ENCODE measurements around the gene ARID5A.
"Not testable (repeated sequence)": the region's sequence is repeated elsewhere in the genome, so short reads cannot be mapped to it uniquely, and the experiment has no call there.

ARID5A gene

DNA sequence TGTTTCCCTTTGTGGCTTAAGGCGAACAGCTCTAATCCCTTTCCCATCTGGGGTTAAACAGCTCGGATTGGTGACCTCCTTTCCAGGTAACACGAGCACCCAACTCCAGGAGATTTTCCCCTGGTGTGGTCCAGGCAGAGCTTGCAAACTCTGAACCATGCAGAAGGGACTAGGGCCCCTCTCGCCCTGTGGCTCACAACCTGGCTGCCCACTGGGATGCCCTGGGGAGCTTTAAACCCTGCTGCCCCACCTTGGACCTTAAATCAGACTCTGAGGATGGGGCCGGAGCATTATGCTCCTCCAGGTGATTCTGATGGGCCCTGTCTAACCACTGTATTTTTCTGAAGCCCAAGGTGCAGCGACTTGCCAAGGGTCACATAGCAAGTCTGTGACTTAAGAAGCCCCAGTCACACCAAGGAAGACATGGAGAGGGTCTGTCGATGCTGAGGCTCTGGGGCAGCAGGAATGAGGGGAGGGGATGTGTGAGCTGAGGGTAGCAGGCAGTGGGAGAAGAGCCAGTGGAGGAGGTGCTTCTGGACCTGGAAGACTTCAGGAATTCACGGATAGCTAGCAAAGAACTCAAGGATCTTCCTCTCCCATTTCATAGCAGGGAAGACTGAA is 5.9 kb downstream of the ARID5A start:
- no peak for DNase-seq

DNA sequence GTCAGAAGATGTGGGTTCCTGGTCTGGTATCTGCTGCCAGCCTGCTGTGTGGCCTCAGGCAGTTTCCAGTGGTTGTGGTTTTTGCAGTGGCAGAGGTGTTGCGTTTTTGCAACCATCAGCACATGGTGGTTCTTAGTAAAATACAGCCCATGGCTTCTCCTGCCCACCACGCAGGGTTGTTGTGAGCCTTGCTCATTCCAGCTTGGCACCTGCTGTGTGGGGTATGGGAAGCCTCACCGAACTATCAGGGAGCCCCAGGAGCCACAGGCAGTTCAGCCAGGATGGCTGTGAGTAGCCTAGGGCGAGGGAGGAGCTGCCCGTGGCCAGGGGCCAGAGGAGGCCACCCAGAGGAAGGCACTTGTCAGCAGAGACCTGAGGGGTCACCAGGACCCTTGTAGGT is 9.8 kb downstream of the ARID5A start:
- no peak for DNase-seq

DNA sequence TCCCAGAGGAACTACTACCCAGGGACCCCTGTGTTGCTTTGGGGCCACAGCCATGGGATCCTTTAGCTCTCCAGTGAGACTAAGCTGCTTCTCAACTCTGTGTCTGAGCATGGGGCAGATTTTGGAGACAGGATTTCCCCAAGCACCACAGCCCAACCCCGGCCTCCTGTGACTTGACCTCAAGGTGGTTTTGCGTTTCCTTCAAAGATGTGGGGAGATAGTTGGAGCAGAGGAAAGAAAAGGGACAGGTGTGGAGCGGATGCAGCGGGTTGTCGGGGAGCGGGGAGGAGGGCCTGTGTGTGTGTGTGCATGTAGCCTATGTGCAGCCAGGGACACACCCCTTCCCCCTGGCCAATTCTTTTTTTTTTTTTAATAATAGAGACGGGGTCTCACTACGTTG is 10.2 kb downstream of the ARID5A start:
- DNase-seq = no peak

DNA sequence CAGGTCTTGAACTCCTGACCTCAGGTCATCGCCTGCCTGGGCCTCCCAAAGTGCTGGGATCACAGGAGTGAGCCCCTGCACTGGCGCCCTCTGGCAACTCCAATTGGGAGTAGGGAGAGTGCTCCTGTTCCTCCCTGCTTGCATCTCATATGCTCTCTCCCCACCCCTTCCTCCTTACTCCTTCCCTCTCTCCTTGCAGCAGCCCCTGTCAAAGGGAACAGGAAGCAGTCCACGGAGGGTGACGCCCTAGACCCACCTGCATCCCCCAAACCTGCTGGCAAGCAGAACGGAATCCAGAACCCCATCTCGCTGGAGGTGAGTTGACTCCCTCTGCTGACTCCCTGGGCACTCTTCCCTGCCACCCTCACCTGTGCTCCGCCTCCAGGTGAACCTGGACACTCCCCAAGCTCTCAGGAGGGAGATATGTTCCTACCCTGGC is 10.7 kb downstream of the ARID5A start:
- no peak for DNase-seq

DNA sequence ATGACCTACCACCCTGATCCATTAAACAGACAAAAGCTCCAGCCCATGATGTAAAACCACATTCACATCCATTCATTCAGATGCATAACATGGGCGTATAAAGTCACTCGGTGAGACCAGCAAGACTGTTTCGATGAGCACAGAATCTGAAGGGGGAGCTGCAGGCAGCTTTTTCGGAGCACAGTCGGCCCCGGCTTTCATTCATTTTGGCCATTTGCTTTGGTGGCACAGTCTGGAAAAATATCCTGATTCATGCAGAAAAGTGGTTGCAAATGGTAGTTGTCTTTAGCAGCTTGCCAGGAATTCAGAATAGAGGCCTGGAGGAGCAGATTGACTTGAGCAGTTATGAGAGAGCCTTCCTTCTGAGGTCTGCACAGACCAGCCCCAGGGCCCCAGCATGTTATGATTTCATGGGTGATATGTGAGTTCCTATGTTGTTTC is 11.2 kb downstream of the ARID5A start:
- no peak for DNase-seq

DNA sequence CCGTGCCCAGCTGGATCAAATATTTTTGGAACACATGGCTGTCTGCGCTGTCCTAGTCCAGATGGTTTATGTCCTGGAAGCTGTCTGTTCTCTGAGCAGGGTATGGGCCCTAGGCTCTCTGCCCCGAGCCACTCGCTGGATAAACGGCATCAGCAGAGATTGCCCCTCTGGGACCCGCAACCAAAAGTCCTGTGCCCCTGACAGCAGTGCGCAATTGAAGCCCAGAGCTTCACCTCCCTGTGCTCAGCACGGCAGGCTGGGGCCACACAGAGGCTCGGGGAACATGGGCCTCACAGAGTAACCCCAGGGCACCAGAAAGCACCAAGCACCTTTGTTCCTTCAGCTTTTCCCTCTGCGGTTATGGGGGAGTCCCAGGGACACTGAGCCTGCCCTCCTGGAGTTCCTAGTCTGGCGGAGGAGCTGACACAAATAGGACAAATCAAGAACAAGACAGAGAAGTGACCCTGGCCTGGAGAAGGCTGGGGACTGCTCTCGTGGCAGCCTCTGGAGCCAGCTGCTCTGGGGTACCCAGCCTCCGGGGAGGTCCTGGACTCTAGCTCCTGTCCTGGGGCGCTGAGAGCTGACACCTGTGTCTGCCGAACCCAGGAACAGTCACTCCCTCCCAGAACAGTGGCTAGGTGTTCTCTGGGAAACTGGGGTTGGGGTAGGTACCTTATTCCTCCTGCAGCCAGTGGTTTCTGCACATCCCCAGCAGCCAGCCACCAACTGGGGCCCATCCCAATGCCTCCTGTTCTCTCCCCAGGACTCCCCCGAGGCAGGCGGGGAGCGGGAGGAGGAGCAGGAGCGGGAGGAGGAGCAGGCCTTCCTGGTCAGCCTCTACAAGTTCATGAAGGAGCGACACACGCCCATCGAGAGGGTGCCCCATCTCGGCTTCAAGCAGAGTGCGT is 12.3 kb downstream of the ARID5A start:
- no peak for DNase-seq

DNA sequence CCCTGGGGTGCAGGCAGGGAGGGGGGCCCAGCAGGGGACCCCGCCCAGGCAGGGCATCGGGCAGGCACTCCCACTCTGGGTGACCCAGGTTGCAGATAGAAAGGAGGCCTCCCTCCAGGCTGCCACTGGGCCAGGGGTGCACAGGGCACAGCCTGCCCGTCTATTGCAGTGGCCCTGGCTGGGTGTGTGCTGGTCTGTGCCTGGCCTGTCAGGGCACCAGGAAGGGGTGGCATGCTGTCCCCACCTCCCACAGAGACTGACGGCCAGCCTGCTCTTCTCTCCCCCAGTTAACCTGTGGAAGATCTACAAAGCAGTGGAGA is 12.9 kb downstream of the ARID5A start:
- no peak for DNase-seq

DNA sequence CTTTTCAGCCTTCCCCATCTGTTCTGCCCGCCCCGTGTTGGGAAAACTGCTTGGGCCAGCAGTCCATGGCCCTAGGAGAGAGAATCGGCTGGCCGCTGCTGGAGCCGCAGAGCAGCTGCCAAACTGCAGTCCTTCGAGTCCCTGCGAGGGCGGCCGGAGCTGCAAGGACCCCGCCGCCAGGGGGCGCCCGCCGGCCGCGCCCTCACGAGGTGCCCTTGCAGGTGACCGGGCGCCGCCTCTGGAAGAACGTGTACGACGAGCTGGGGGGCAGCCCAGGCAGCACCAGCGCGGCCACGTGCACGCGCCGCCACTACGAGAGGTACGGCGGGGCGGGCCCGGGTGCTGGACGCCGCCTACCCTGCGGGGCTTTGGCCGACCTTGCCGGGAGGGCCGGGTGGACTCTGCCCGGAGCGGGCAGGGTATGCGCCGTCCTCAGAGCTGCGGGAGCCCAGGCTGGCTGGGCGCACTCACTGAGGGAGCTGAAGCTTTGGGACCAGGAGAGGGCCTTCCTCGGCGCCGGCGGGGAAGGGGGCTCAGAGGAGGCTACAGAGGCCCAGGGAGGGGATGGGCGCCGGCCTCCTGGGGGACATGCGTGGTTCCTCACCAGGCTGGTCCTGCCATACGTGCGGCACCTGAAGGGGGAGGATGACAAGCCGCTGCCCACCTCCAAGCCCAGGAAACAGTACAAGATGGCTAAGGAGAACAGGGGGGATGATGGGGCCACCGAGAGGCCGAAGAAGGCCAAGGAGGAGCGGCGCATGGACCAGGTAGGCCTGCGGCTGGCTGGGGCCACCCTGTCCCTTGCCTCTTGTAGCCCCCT is 13.6 kb downstream of the ARID5A start:
- DNase-seq = no peak

DNA sequence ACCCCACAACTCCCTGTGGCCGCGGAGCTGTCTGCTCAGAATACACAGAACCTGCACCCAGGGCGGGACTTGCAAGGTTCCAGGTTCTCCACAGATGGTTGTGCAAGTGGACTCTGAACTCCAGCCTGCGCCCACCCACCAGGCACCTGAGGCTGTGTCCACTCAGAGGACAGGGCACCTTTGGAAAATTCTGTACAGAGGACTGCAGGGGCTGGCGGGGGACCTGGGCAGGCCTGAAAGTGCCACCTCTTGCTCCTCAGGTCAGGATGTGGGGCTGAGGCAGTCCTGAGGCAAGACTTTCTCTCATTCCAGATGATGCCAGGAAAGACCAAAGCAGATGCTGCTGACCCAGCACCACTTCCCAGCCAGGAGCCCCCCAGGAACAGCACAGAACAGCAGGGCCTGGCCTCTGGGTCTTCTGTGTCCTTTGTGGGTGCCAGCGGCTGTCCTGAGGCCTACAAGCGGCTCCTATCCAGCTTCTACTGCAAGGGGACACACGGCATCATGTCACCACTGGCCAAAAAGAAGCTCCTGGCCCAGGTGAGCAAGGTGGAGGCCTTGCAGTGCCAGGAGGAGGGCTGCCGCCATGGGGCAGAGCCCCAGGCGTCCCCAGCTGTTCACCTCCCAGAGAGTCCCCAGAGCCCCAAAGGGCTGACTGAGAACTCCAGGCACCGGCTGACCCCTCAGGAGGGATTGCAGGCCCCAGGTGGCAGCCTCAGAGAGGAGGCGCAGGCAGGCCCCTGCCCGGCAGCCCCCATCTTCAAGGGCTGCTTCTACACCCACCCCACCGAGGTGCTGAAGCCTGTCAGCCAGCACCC is 14.4 kb downstream of the ARID5A start:
- no peak for DNase-seq

DNA sequence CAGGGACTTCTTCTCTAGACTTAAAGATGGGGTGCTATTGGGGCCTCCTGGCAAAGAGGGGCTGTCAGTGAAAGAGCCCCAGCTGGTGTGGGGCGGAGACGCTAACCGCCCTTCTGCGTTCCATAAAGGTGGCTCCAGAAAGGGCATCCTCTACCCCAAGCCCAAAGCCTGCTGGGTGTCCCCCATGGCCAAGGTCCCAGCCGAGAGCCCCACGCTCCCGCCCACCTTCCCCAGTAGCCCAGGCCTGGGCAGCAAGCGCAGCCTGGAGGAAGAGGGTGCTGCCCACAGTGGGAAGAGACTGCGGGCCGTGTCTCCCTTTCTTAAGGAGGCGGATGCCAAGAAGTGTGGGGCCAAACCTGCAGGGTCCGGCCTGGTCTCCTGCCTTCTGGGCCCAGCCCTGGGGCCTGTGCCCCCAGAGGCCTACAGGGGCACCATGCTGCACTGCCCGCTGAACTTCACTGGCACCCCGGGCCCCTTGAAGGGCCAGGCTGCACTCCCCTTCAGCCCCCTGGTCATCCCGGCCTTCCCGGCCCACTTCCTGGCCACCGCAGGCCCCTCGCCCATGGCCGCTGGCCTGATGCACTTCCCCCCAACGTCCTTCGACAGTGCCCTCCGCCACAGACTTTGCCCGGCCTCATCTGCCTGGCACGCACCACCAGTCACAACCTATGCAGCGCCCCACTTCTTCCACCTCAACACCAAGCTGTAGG is 15.2 kb downstream of the ARID5A start:
- DNase-seq = no peak

DNA sequence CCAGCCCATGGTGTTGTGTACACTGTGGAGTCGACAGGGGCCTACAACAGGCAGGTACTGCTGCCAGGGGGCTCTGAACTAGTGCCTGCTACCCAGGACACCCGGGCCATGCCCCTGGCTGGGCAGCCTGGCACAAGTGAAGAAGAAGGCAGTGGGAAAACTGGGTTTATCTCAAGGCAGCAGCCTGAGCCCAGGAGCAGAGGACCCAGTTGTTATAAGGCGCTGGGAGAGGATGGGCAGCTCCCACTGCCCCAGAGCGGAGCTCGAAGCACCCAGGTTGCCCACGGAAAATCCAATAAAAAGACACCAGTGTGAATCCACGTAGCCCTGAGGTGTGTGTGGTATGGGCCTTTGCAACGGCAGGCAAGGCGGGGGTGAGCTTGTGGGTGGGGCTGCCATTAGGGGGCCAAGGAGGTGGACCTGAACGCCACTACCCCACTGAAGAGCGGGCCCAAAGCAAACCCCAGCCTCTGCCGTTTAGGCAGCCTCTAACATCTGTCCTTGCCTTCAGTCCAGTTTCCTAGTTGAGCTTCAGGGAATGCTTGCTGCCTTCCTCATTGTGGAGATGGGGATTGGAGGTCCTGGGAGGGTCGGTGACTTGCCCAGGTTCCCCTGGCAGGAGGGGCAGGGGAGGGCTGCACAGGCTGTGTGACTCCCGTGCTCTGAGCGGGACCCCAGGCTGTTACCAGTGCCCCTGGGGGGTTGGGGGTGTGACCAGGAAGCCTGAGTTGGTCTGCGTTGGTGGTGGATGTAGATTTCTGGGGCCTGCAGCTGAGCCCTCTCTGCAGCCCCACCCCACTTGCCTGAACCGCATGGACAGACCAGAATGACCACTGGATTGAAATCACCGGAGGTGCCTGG is 16.0 kb downstream of the ARID5A start:
- DNase-seq = no peak

DNA sequence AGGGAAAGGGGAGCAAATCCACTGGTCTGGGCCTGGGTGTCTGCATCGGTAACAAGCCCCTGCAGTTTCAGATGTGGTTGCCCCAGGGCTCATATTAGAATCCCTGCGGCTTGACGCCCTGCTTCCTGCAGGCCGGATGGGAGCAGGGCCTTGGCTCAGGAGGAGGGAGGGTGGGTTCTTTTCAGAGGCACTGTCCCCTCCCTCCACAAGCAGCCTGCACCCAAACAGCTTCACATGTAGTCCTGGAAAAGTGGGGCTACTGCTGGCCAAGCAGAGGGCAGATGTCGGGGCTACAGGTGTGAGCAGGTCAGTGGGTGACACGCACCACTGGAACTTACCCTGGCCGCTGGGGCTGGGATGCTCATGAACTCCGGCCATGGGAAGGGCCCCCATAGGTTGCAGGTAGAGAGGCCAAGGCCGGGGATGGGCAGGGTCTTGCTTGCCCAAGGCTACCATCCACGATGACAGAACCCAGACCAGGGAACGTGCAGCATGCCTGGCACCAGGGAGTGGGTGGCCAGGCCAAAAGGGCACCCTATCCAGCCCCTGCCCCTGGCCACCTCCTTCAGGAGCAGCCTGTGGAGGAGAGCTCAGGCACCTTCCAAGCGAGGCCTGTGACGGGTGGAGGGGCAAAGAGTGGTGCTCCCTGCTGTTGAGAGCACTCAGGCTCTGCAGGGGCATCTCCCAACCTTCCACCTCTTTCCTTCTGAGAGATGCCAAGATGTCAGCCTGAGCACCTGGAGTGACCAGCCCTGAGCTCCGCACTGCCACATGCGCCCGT is 16.8 kb downstream of the ARID5A start:
- DNase-seq = no peak

DNA sequence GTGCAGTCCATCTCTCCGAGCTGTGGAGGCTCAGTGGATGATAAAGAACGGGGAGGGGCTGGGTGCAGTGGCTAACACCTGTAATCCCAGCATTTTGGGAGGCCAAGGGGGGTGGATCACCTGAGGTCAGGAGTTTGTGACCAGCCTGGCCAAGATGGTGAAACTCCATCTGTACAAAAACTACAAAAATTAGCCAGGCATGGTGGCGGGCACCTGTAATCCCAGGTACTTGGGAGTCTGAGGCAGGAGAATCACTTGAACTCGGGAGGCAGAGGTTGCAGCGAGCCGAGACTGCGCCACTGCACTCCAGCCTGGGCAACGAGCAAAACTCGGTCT is 17.4 kb downstream of the ARID5A start:
- DNase-seq = not testable (repeated sequence)

DNA sequence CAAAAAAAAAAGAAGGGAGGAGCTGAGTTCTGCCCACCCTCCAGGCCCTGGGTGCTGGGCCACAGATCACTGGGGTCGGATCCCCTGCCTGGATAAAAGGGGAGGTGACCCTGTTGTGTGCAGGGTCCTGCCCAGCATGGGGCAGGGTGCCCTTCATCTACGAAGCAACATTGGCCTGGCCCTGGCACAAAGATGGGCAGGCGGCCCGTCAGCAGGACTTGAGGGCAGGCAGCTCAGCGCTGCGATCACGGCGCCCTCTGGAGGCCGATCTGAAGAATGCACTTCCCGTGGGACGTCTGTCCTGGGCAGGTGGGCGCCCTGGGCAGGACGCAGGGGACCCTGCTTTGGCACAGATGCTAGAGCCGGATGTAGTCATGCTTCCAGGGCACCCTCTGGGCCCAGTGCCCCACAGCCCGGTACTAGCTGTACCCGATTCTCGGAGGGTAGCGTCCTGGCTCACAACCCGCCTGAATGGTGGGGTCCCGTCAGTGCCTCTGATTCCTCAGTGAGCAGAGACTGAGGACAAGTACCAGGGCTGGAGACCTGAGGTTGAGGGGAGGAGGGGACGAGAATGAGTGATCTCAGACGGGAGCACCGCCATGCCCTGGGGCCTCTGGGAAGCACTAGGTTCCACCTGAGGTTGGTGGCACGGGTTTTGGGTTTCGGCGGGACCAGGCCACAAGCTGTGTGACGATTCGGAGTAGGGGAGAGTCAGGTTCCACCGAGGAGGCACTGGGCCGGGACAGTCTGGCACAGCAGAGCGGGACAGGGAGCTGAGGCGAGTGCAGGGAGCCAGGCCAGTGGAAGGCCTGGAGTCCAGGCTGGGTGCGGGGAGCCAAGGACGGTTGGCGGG is 18.0 kb downstream of the ARID5A start:
- DNase-seq = peak; percentile 7

DNA sequence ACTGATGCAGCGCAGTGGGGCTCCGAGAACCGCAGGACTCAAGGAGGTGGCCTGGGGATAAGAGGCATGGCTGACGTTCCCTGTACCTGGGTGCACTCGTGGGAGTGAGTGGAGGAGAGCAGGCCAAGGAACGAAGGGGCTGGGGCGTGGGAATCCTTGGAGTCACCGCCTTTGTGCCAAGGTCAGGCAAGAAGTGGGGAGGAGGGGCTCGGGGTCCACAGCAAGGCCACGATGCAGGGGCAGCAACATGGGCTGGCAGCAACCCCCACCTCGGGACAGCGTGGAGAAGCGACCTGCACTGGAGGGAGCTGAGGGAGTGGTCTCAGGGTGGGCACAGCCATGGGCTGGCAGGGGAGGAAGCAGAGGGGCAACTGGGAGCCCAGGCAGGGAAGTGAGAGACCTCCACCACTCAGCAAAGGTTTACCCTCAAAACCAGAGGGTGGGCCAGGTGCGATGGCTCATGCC is 18.6 kb downstream of the ARID5A start:
- no peak for DNase-seq

DNA sequence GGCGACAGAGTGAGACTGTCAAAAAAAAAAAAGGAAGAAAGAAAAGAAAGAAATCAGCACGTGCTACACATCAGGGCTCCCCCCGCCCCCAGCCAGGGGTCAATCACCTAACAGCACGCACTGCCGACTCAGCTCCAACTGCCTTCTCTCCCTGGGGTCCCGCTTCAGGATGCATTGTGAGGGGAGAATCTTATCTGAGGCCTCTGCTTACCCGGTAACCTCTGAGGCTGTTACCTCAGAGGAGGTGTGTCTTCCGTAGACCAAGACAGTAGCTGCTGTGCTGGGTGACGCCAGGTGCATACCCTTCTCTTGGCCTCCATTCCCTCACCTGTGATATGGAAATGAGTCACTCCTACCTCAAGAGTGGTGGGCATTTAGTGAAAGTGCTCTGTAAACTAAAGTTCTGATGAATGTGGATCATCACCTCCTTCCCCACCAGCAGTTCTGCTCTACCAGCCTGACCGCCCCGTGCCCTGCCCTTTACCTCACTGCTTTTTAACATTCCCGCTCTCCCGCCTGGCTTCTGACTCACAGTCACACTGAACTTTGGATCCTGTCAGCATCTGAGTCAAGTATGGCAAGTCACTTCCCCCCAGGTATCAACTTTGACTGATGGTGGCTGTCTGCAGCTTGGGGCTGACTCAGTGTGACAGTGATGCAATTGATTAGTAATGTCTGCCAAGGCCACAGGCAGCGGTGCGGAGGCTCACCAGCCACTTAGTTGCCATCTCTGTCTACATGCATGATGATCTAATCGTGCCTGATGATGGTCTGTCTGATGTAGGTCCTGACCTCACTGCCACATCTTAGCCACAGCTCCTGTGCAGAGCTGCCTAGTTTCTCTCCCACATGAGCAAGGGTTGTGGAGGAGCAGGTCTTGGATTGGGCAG is 20.1 kb downstream of the ARID5A start:
- peak; percentile 98 for DNase-seq

DNA sequence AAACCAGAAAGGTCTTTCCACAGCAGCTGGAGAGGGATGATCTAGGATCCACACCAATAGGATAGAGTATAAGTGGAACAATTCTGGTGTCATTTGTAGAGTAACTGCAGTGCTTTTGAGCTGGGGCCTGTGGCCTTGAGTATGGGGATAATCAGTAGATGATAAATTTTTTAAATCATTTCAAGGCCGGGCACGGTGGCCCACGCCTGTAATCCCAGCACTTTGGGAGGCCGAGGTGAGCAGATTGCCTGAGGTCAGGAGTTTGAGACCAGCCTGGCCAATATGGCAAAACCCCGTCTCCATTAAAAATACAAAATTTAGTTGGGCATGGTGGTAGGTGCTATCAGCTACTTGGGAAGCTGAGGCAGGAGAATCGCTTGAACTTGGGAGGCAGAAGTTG is 20.9 kb downstream of the ARID5A start:
- not testable (repeated sequence) for DNase-seq

DNA sequence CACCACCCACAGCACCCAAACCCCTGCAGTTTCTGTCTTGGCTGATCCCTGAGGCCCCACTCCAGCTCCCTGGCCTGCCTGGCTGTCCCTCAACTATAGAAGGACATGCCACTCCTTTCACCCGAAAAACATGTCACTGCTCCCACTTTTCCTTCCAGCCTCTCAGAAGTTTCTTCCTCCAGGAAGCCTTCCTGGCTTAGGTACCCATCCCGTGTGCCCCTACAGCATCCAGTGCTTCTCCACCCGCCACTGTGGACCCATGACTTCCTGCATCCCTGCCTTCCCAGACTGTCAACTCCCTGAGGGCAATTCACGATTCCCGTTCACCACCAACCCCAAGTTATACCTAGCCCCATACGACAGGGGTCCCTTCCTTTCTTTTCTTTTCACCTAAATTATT is 21.5 kb downstream of the ARID5A start:
- DNase-seq = no peak

All from kidney glomerular epithelial cell (primary cell).